B cell (primary cell): ENCODE measurements around the gene CDC42BPA. TPM values are rescaled to one million over a fixed set of nuclear protein-coding genes. Genes with fewer than 3 reads are reported as not detected.

Experiments
- ATAC-seq: fragments of 200-7000 bp; cut with Tn5 transposase; one replicate; pipeline ENCODE4 v1.10.0; 2021; ENCODE audit warnings: low read depth, mild to moderate bottlenecking, moderate number of reproducible peaks, moderate library complexity
- CTCF ChIA-PET: fragments of 350-600 bp; sonication (Branson Sonifier 250); formaldehyde crosslinking; loops from one replicate; lab custom pipeline; 2021; ENCODE audit warnings: antibody characterized with exemption, inconsistent platforms; lab: Charles Lee
- POLR2A ChIA-PET: fragments of 350-600 bp; sonication (Branson Sonifier 250); formaldehyde crosslinking; loops from one replicate; lab custom pipeline; 2021; ENCODE audit warnings: antibody characterized with exemption; lab: Charles Lee
- DNase-seq: peaks from one replicate; pipeline ENCODE4 v3.0.0; 2013
- H2AFZ ChIP-seq: 2 replicates; pipeline ENCODE4 v1.6.1; 2012; ENCODE audit warnings: mild to moderate bottlenecking, low read depth, low read length; ENCODE audit not compliant: insufficient read depth, poor library complexity, severe bottlenecking
- H3K27ac ChIP-seq, 2 donors: 1 replicate in 1 of 2; 2 replicates in 1 of 2; pipeline ENCODE4 v1.5.1; 2012 to 2013; ENCODE audit warnings: low read length in 2 of 2, mild to moderate bottlenecking in 2 of 2, moderate library complexity in 1 of 2
- H3K27me3 ChIP-seq, 4 experiments: fragments of 200-600 bp in 1 of 4; sonication (generic) in 1 of 4; replicated peaks in 1 of 4; 1 replicate in 2 of 4; 2 replicates in 2 of 4; pipeline versions ENCODE4 v1.6.1 to v1.7.0; 2013 to 2016; ENCODE audit warnings: low read length in 3 of 4, mild to moderate bottlenecking in 2 of 4, mixed read lengths in 1 of 4, moderate library complexity in 1 of 4; ENCODE audit not compliant: insufficient read depth in 4 of 4, control insufficient read depth in 3 of 4; ENCODE audit errors: control extremely low read depth in 1 of 4
- H3K36me3 ChIP-seq, 2 experiments: replicated peaks in 1 of 2; 1 replicate in 1 of 2; 2 replicates in 1 of 2; pipeline versions ENCODE4 v1.6.1 to v1.7.1; 2013; ENCODE audit warnings: low read length in 1 of 2; ENCODE audit not compliant: insufficient read depth in 2 of 2, control insufficient read depth in 1 of 2; ENCODE audit errors: control extremely low read depth in 1 of 2, extremely low read depth in 1 of 2
- H3K4me1 ChIP-seq, 2 donors: fragments of 200-600 bp in 1 of 2; sonication (generic) in 1 of 2; 1 replicate in 1 of 2; 2 replicates in 1 of 2; pipeline versions ENCODE4 v1.5.1 to v1.6.1; 2013 to 2017; ENCODE audit warnings: low read length in 2 of 2; ENCODE audit not compliant: control insufficient read depth in 2 of 2, insufficient read depth in 2 of 2
- H3K4me2 ChIP-seq: replicated peaks from 2 replicates; pipeline ENCODE3; 2012; ENCODE audit warnings: mild to moderate bottlenecking, low read depth, low read length; ENCODE audit not compliant: poor library complexity, severe bottlenecking
- H3K4me3 ChIP-seq, 5 experiments: fragments of 200-600 bp in 1 of 5; sonication (generic) in 1 of 5; 1 replicate in 3 of 5; 2 replicates in 2 of 5; pipeline versions ENCODE4 v1.5.1 to v1.7.0; 2011 to 2016; ENCODE audit warnings: low read length in 4 of 5, mild to moderate bottlenecking in 4 of 5, low read depth in 2 of 5, control low read depth in 1 of 5, moderate library complexity in 1 of 5; ENCODE audit not compliant: insufficient read depth in 1 of 5; ENCODE audit errors: control extremely low read depth in 1 of 5, extremely low read depth in 1 of 5
- H3K79me2 ChIP-seq: fragments of 200-600 bp; sonication (generic); one replicate; pipeline ENCODE4 v1.6.0; 2016; ENCODE audit warnings: low read length; ENCODE audit not compliant: control insufficient read depth, insufficient read depth
- H3K9ac ChIP-seq: fragments of 200-600 bp; sonication (generic); 2 replicates; pipeline ENCODE4 v1.6.1; 2017; ENCODE audit warnings: mild to moderate bottlenecking, low read length, moderate library complexity
- H3K9me3 ChIP-seq, 3 donors: one replicate each; pipeline versions ENCODE4 v1.6.1 to v1.7.1; 2013; ENCODE audit warnings: low read length in 2 of 3; ENCODE audit not compliant: control insufficient read depth in 2 of 3, insufficient read depth in 1 of 3; ENCODE audit errors: control extremely low read depth in 1 of 3
- H4K20me1 ChIP-seq: 2 replicates; pipeline ENCODE4 v1.6.0; 2012; ENCODE audit warnings: mild to moderate bottlenecking, low read length; ENCODE audit not compliant: insufficient read depth, control insufficient read depth, poor library complexity, severe bottlenecking
- H3K27ac Mint-ChIP-seq: one replicate; pipeline ENCODE4 v1.8.0; 2021; ENCODE audit warnings: mixed read lengths
- H3K27me3 Mint-ChIP-seq: one replicate; pipeline ENCODE4 v1.8.0; 2021; ENCODE audit warnings: mixed read lengths
- H3K4me1 Mint-ChIP-seq: one replicate; pipeline ENCODE4 v1.8.0; 2021; ENCODE audit warnings: mixed read lengths
- H3K4me3 Mint-ChIP-seq: one replicate; pipeline ENCODE4 v1.8.0; 2021; ENCODE audit warnings: mixed read lengths
- H3K9me3 Mint-ChIP-seq: one replicate; pipeline ENCODE4 v1.8.0; 2022; ENCODE audit warnings: mixed read lengths; ENCODE audit not compliant: insufficient read depth
- CTCF ChIP-seq: fragments of 200-600 bp; IDR thresholded peaks from one replicate; pipeline ENCODE4 v1.8.0; 2022; ENCODE audit warnings: antibody characterized with exemption, mild to moderate bottlenecking
- EZH2 ChIP-seq: IDR thresholded peaks from 2 replicates; pipeline ENCODE4 v1.6.1; 2012; ENCODE audit warnings: borderline replicate concordance, low read depth, mild to moderate bottlenecking, moderate library complexity, low read length; ENCODE audit not compliant: insufficient read depth, poor library complexity, severe bottlenecking
- WGBS: methylation state at CpG from one replicate; pipeline ENCODE4 v1.1.5; 2013; ENCODE audit warnings: missing lambda C conversion rate; ENCODE audit not compliant: insufficient coverage; 5-methylcytosine and 5-hydroxymethylcytosine counted together
- intact Hi-C: fragments of 100-400 bp; cut with micrococcal nuclease; formaldehyde crosslinking; loops from one replicate; pipeline ENCODE4 v1.10.0; 2022
- polyA plus RNA-seq: library from polyadenylated mRNA; depleted of rRNA; stranded (reverse); fragments of >200 nt; gene quantifications from 2 replicates; pipeline ENCODE4 v1.2.3, GENCODE V29; 2012
- total RNA-seq, 2 donors: library from RNA; stranded (reverse); fragments of 120-200 nt in 1 of 2; gene quantifications; 1 replicate in 1 of 2; 2 replicates in 1 of 2; pipeline versions ENCODE4 v1.2.3 to v1.2.4, GENCODE V29; 2013 to 2022

CDC42BPA gene
- total and polyA plus RNA-seq, 2 donors (not counting 1 experiment from before 2014, with no cell fraction given) = 0.04 to 0.69 TPM

DNA sequence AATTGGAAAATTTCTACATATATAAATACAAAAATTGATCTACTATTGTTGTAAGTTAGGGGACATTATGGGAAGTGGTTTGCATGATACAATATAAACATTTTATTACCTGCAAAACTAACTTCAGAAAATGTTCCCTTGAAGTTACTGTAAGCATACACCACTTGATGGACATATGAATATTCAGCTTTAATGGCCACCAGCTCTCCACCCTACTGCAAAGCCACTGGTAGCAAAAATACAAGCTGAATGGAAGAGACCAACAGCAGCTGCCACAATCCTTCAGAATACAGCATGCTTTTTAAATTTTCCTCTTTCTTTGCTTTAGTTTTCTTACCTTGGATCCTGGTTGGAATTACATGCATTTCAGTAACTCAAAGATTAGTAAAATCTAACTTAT is 308.4 kb downstream of the CDC42BPA start:
- no peak for DNase-seq
- POLR2A ChIA-PET = no interaction called here
- no peaks in the 10 kb centered on the region for H3K79me2 ChIP-seq
- no peaks in the 10 kb centered on the region for H3K9me3 ChIP-seq
- H3K9ac ChIP-seq = no peak overlapping the region
- H3K36me3 ChIP-seq = no peaks in the 10 kb centered on the region
- H4K20me1 ChIP-seq = no peaks in the 10 kb centered on the region
- no peaks in the 10 kb centered on the region for H3K27me3 ChIP-seq
- no peaks in the 10 kb centered on the region for H3K9me3 Mint-ChIP-seq
- no peaks in the 10 kb centered on the region for H3K4me1 ChIP-seq
- no peak overlapping the region for H3K4me3 ChIP-seq
- H2AFZ ChIP-seq = no peak overlapping the region
- intact Hi-C loops = no loop called here
- no peak overlapping the region for H3K4me3 Mint-ChIP-seq
- H3K27me3 Mint-ChIP-seq = peaks cover 3% of the 10 kb centered on the region
- no peak overlapping the region for H3K27ac Mint-ChIP-seq
- no peak overlapping the region for H3K27ac ChIP-seq
- no peak for ATAC-seq
- CTCF ChIA-PET = interaction anchor here (0.9 kb wide), 1 partner anchor 9 kb away, joined by 3 read pairs; no protein-coding TSS in a partner anchor
- no peaks in the 10 kb centered on the region for H3K4me1 Mint-ChIP-seq
- no peak for TF ChIP-seq CTCF
- no peak for TF ChIP-seq EZH2
- H3K4me2 ChIP-seq = no peak overlapping the region

GRCh38 chr1:227006226-227006796 is 312.0 kb downstream of the CDC42BPA start:
- Histone ChIP-seq H3K27me3 (no peaks in the 10 kb centered on the region), H3K4me3 (no peak overlapping the region), H3K4me2 (no peak overlapping the region), H3K79me2 (no peaks in the 10 kb centered on the region), H2AFZ (no peak overlapping the region), H4K20me1 (no peaks in the 10 kb centered on the region), H3K36me3 (no peaks in the 10 kb centered on the region), H3K9ac (no peak overlapping the region), H3K27ac (no peak overlapping the region), H3K9me3 (no peaks in the 10 kb centered on the region), H3K4me1 (no peaks in the 10 kb centered on the region)
- no peak for DNase-seq
- no peak for ATAC-seq
- Mint-ChIP-seq H3K27ac (no peak overlapping the region), H3K4me3 (no peak overlapping the region), H3K9me3 (no peaks in the 10 kb centered on the region), H3K27me3 (no peaks in the 10 kb centered on the region), H3K4me1 (no peaks in the 10 kb centered on the region)
- ChIA-PET CTCF (interaction anchor here (0.7 kb wide), 1 partner anchor 686 kb away, joined by 3 read pairs; no protein-coding TSS in a partner anchor), POLR2A (no interaction called here)
- 82% methylated on average over 3 of the region's 5 CpGs for WGBS
- intact Hi-C loops = no loop called here
- TF ChIP-seq EZH2 (no peak), CTCF (no peak)
